Endothelial cell of umbilical vein (primary cell): ENCODE measurements around the gene GPRC6A.

Source experiments
- EZH2 ChIP-seq: IDR thresholded peaks from 2 replicates; pipeline ENCODE4 v1.6.1; 2012; ENCODE audit warnings: borderline replicate concordance, low read depth, mild to moderate bottlenecking, moderate library complexity, low read length, inconsistent platforms; ENCODE audit not compliant: severe bottlenecking
- POLR2A ChIP-seq: IDR thresholded peaks from 2 replicates; pipeline ENCODE4 v1.6.1; 2012; ENCODE audit warnings: low read depth, mild to moderate bottlenecking, control low read depth, low read length
- POLR2AphosphoS5 ChIP-seq: IDR thresholded peaks from 2 replicates; pipeline ENCODE4 v1.6.1; 2012; ENCODE audit warnings: low read depth, mild to moderate bottlenecking, control low read depth, low read length, moderate library complexity; ENCODE audit not compliant: insufficient read depth
- TF ChIP-seq, protein P1 (sequence below), 2 donors: IDR thresholded peaks; 1 replicate in 1 of 2; 2 replicates in 1 of 2; pipeline ENCODE4 v1.5.1; 2011; ENCODE audit warnings: low read length in 2 of 2, mild to moderate bottlenecking in 2 of 2, moderate library complexity in 2 of 2, control low read depth in 1 of 2, inconsistent platforms in 1 of 2, low read depth in 1 of 2; ENCODE audit not compliant: insufficient read depth in 1 of 2; ENCODE audit errors: extremely low read depth in 1 of 2

GRCh38 chr6:116827561-116828240 lies 1.2 kb downstream of the GPRC6A start:
- TF ChIP-seq, protein P1, sequence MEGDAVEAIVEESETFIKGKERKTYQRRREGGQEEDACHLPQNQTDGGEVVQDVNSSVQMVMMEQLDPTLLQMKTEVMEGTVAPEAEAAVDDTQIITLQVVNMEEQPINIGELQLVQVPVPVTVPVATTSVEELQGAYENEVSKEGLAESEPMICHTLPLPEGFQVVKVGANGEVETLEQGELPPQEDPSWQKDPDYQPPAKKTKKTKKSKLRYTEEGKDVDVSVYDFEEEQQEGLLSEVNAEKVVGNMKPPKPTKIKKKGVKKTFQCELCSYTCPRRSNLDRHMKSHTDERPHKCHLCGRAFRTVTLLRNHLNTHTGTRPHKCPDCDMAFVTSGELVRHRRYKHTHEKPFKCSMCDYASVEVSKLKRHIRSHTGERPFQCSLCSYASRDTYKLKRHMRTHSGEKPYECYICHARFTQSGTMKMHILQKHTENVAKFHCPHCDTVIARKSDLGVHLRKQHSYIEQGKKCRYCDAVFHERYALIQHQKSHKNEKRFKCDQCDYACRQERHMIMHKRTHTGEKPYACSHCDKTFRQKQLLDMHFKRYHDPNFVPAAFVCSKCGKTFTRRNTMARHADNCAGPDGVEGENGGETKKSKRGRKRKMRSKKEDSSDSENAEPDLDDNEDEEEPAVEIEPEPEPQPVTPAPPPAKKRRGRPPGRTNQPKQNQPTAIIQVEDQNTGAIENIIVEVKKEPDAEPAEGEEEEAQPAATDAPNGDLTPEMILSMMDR (IDR thresholded peaks at IDR 0.05; ENCODE audit: extremely low read depth in 1 of 2, insufficient read depth in 1 of 2, low read depth in 1 of 2, low read length in 2 of 2): no peak
- no peak for TF ChIP-seq EZH2
- no peak for TF ChIP-seq POLR2A
- TF ChIP-seq POLR2AphosphoS5: no peak
